AG04449 (cell line): ENCODE data around the gene TRIOBP.

Source experiments
- CTCF ChIA-PET: fragments of 350-600 bp; formaldehyde crosslinking; extraction: SDS; loops from one replicate; lab custom pipeline; 2021; ENCODE audit warnings: antibody characterized with exemption; lab: Yijun Ruan, JAX
- POLR2A ChIA-PET: fragments of 400-600, 350-600 bp; formaldehyde crosslinking; extraction: SDS; loops from one replicate; lab custom pipeline; 2020; ENCODE audit warnings: antibody characterized with exemption, inconsistent platforms; lab: Yijun Ruan, JAX
- DNase-seq: peaks from one replicate; pipeline ENCODE4 v3.0.0-alpha.2; 2010; ENCODE audit warnings: low read depth, low spot score
- H3K4me3 ChIP-seq: 2 replicates; pipeline ENCODE4 v1.5.1; 2011; ENCODE audit warnings: low read depth, mild to moderate bottlenecking, control low read depth, low read length
- TF ChIP-seq, protein P1 (sequence below): IDR thresholded peaks from one replicate; pipeline ENCODE4 v1.5.1; 2011; ENCODE audit warnings: mild to moderate bottlenecking, moderate library complexity, low read length, control low read depth, inconsistent platforms; ENCODE audit not compliant: insufficient read depth; ENCODE audit errors: missing control alignments

TRIOBP gene

DNA sequence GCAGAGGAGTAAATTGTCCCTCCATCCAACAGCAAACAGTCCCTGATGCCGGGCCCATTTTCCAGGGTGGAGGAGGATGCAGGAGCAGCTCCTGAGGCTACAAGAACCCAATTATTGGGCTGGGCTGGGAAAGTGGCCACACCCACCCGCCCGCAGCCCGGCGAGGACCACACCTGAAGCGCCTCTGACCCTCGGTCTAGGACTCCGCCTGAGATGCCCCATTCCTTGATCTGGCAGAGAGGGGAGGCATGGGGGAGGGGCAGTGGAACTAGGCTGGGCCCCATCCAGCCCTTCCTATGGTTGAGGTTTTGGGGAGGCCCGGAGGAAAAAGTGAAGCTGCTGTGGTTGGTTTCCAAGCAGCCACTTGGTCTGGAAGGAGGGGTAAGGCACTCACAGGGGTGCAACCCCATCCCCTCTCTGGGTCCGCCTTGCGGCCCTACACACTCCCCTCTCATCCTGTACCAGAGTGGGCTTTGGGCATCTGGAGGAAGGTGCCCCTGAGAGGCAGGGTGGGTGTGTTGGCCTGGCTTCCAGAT is 23.9 kb upstream of the TRIOBP start:
- CTCF ChIA-PET = interaction anchor here (4.0 to 26.0 kb wide), 3 partner anchors 9 to 34 kb away, joined by 20 to 430 read pairs (median 32); partner anchors contain the start of gene SH3BP1

DNA sequence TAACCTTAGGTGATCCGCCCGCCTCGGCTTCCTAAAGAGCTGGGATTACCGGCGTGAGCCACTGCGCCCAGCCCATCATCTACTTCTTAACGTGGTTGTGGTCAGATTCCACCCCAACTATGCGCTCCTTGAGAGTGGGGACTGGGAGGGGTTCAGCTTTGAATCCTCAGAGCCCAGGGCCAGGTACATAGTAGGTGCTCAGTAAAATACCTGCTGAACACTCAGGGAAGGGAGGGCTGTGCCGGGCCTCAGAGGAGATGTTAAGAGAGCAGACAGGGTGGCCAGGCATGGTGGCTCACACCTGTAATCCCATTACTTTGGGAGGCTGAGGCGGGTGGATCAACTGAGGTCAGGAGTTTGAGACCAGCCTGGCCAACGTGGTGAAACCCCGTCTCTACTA is 22.6 kb upstream of the TRIOBP start:
- DNase-seq = no peak
- ChIA-PET CTCF (interaction anchor here (0.6 to 26.0 kb wide), 6 partner anchors 8 to 36 kb away, joined by 3 to 430 read pairs (median 26); partner anchors contain the start of gene SH3BP1), POLR2A (interaction anchor here (1.5 to 3.5 kb wide), 2 partner anchors 10 to 13 kb away, joined by 7 to 50 read pairs; no protein-coding TSS in a partner anchor)
- TF ChIP-seq, protein P1, sequence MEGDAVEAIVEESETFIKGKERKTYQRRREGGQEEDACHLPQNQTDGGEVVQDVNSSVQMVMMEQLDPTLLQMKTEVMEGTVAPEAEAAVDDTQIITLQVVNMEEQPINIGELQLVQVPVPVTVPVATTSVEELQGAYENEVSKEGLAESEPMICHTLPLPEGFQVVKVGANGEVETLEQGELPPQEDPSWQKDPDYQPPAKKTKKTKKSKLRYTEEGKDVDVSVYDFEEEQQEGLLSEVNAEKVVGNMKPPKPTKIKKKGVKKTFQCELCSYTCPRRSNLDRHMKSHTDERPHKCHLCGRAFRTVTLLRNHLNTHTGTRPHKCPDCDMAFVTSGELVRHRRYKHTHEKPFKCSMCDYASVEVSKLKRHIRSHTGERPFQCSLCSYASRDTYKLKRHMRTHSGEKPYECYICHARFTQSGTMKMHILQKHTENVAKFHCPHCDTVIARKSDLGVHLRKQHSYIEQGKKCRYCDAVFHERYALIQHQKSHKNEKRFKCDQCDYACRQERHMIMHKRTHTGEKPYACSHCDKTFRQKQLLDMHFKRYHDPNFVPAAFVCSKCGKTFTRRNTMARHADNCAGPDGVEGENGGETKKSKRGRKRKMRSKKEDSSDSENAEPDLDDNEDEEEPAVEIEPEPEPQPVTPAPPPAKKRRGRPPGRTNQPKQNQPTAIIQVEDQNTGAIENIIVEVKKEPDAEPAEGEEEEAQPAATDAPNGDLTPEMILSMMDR = no peak
- no peak overlapping the region for H3K4me3 ChIP-seq

More for the DNA sequence above, 23.9 kb upstream of the TRIOBP start:
- TF ChIP-seq, protein P1 = no peak
- no peak overlapping the region for H3K4me3 ChIP-seq
- no peak for DNase-seq
- POLR2A ChIA-PET = no interaction called here

DNA sequence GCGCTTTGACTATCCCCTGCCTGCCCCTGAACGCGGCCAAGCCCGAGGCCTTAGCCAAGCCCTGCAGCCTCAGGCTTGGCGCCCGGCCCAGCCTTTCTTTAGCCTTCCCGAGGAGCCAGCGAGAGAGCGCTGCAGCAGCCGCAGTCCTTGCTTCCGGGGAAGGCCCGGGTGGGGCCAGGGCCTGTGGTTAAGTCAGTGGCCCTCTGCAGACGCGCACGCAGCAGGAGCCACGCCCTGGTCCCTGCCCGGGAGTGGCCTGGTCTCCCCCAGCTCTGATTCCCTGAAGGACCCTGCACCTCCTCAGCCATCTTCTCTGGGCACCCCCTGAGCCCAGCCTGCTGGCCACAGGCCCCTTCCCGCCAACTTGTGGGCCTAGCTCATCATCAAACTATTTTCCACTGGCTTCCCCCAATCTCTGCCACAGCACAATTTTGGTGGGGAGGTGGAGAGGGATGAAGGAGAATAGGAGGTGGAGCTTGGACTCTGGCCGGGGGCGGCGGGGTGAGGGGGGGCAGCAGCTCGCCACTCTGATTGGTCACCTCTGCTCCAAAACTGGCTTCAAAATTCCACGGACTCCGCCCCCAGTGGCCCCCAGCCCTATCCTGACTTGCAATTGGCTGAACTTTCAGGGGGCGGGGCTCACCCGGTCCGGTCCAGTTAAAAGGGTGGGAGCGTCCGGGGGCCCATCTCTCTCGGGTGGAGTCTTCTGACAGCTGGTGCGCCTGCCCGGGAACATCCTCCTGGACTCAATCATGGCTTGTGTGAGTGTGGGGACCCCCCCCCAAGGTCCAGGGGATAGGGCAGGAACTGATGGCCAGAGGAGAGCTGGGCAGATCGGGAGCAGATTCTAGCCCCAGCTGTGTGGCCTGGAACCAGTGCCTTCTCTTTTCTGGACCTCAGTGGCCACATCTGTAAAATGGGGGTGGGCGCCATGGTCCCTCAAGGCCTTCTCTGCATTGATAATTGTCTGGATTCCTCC is 21.6 kb upstream of the TRIOBP start, which contains the start of gene LGALS1:
LGALS1 (plus strand) TSS at position 686 of the 979 bp plus-strand sequence; CDS start at position 753, 67 bp downstream.
- ChIA-PET CTCF (interaction anchor here (0.8 to 16.5 kb wide), 9 partner anchors 7 to 117 kb away, joined by 3 to 333 read pairs (median 4); partner anchors contain the start of genes GGA1, PDXP and SH3BP1), POLR2A (interaction anchor here (0.6 to 3.5 kb wide), 26 partner anchors 11 to 1895 kb away, joined by 3 to 52 read pairs (median 6); partner anchors contain the start of genes GGA1, NOL12, PDXP and TRIOBP)
- peak; percentile 85 for DNase-seq
- H3K4me3 ChIP-seq = peak within 1 kb of the TSS; percentile 97
- TF ChIP-seq, protein P1 = no peak

DNA sequence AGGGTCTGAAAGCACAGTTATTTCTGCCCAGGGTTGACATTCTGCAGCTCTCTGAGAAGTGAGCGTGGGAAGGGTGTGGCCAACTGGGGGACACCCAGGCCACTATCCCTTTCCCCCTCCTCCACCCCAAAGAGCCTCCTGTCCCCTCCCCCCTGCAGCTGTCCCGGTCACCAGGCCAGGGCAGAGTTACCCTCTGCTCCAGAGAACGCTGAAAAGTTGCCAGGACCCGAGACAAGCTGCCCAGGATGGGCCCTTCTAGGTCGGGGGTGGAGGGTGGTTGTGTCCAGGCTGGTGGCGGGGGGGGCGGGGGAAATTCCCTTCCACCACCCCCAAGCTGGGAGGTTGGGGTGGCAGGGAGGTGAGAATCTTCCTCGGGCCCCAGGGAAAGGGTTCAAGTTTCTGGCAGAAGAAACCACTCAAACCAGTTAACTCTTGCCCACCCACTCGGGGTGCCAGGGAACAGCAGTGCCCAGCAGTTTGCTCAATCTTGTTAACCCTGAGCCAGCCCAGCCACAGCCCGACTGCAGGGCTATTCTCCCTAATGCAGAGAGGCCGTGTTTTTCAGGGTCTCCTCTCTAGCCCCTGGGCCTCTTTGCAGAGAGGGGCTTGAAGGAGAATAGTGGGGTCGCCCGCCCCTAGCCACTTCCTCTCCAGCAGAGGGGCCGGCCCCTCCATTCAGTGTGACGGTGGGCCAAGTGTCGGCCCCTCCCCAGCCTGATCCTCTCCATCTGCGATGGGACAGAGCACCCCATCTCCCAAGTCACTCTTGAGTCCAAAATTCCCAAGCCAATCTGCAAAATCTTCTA is 20.7 kb upstream of the TRIOBP start:
- peak overlapping the region; percentile 97 for H3K4me3 ChIP-seq

DNA sequence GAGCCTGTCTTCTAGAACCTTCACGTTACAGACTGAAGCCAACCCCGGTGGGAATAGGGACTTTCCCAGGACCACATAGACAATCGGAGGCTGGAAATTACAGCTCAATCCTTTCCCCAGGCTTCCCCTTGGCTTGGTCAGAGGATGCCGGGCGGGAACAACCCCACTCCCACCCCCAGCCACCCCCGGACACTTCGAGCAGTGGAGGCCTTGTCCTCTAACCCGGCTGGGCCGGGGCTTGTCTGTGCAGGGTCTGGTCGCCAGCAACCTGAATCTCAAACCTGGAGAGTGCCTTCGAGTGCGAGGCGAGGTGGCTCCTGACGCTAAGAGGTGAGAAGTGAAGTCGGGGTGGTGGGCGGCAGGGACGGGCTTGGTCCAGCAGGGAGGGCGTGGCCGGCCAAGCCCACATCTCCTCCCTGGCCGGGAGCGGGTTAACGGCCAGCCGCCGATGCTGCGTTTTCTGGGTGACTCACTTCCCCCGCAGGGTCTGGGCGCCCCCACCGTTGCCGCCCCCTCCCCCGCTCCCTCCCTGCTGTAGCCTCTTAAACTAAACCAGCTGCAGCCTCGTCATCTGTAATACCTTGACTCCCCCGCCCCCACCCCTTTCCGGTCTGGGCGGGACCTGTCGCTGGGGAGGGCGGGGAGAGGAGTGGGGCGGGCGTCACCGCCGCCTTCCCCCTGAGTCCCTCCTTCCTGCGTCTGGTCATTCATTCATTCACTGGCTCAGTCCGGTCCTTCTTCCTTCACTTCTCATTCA is 19.9 kb upstream of the TRIOBP start:
- POLR2A ChIA-PET = interaction anchor here (0.6 to 3.5 kb wide), 12 partner anchors 9 to 128 kb away, joined by 3 to 52 read pairs (median 11); partner anchors contain the start of genes GGA1, NOL12 and PDXP
- CTCF ChIA-PET = interaction anchor here (0.8 to 16.5 kb wide), 6 partner anchors 9 to 39 kb away, joined by 3 to 333 read pairs (median 12); partner anchors contain the start of genes SH3BP1 and TRIOBP
- H3K4me3 ChIP-seq = peak overlapping the region; percentile 97
- DNase-seq = peak; percentile 87
- TF ChIP-seq, protein P1 = no peak

More for the DNA sequence above, 20.7 kb upstream of the TRIOBP start:
- ChIA-PET CTCF (interaction anchor here (0.8 to 16.5 kb wide), 8 partner anchors 8 to 69 kb away, joined by 3 to 333 read pairs (median 6); partner anchors contain the start of genes GGA1, SH3BP1 and TRIOBP), POLR2A (interaction anchor here (0.7 to 3.5 kb wide), 18 partner anchors 10 to 1896 kb away, joined by 3 to 52 read pairs (median 6); partner anchors contain the start of genes GGA1, NOL12, PDXP and TRIOBP)
- TF ChIP-seq, protein P1 = no peak
- no peak for DNase-seq
